IPS-20b (cell line): Measurements from ENCODE around the gene NUCB2.

ENCODE experiments used
- H3K27ac ChIP-seq: one replicate; pipeline ENCODE4 v1.5.1; 2013; ENCODE audit warnings: low read length
- H3K27me3 ChIP-seq: 2 replicates; pipeline ENCODE4 v1.6.1; 2013; ENCODE audit warnings: mild to moderate bottlenecking, low read length, inconsistent platforms; ENCODE audit not compliant: insufficient read depth
- H3K36me3 ChIP-seq: 2 replicates; pipeline ENCODE4 v1.6.1; 2013; ENCODE audit warnings: low read depth, mild to moderate bottlenecking, inconsistent platforms, low read length, moderate library complexity; ENCODE audit not compliant: insufficient read depth
- H3K4me1 ChIP-seq: 2 replicates; pipeline ENCODE4 v1.6.1; 2013; ENCODE audit warnings: mild to moderate bottlenecking, control low read depth, inconsistent platforms, low read length, moderate library complexity; ENCODE audit not compliant: insufficient read depth
- H3K4me3 ChIP-seq: 2 replicates; pipeline ENCODE4 v1.5.1; 2013; ENCODE audit warnings: mild to moderate bottlenecking, low read length, inconsistent platforms
- H3K9ac ChIP-seq: 2 replicates; pipeline ENCODE4 v1.6.1; 2013; ENCODE audit warnings: low read depth, mild to moderate bottlenecking, inconsistent platforms, low read length, moderate library complexity
- H3K9me3 ChIP-seq: 2 replicates; pipeline ENCODE4 v1.6.1; 2013; ENCODE audit warnings: mild to moderate bottlenecking, low read depth, low read length, inconsistent platforms; ENCODE audit not compliant: insufficient read depth

NUCB2 gene

DNA sequence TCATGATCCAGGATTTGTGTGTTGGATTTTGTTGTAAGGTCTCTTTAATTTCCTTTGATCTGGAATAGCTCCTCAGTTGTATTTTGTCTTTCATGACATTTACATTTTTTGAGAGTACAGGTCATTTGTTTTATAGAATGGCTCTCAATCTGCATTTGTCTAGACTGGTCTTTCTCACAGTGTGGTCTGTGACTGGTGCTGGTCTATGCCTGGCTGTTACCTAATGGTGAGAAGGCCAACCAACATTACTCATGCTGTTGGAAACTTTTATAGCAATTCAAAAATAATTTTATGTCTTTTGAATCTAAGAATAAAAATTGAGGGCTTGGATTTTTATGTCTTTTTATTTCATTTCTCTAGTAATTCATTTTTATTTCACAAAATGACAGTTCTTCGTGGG lies 71.1 kb downstream of the NUCB2 start:
- Histone ChIP-seq H3K9ac (no peak overlapping the region), H3K9me3 (no peaks in the 10 kb centered on the region), H3K36me3 (no peaks in the 10 kb centered on the region), H3K4me3 (no peak overlapping the region), H3K4me1 (peaks cover 6% of the 10 kb centered on the region; the same call in 1 of the 2 replicates), H3K27me3 (peaks cover 40% of the 10 kb centered on the region), H3K27ac (no peak overlapping the region)

- peaks cover 61% of the 10 kb centered on the region for H3K27me3 ChIP-seq
- no peak overlapping the region for H3K27ac ChIP-seq
- no peak overlapping the region for H3K4me3 ChIP-seq
- no peaks in the 10 kb centered on the region for H3K36me3 ChIP-seq
- H3K4me1 ChIP-seq: peaks cover 11% of the 10 kb centered on the region; the same call in 1 of the 2 replicates
- H3K9me3 ChIP-seq: no peaks in the 10 kb centered on the region
- H3K9ac ChIP-seq: no peak overlapping the region
Observed at GRCh38 chr11:17350455-17351171, 74.1 kb downstream of the NUCB2 start.

GRCh38 chr11:17351172-17351509 lies 74.6 kb downstream of the NUCB2 start:
- Histone ChIP-seq H3K27ac (no peak overlapping the region), H3K9ac (no peak overlapping the region; the same call in 1 of the 2 replicates), H3K4me3 (peak overlapping the region; percentile 69; the same call in 1 of the 2 replicates), H3K27me3 (peaks cover 61% of the 10 kb centered on the region), H3K4me1 (peaks cover 11% of the 10 kb centered on the region; the same call in 1 of the 2 replicates), H3K9me3 (no peaks in the 10 kb centered on the region), H3K36me3 (no peaks in the 10 kb centered on the region)

- Histone ChIP-seq H3K4me3 (peak within 1 kb of the TSS; percentile 69), H3K9me3 (no peaks in the 10 kb centered on the region), H3K27ac (no peak within 1 kb of the TSS), H3K36me3 (no peaks in the 10 kb centered on the region), H3K9ac (peak within 1 kb of the TSS; percentile 3; the same call in 1 of the 2 replicates), H3K4me1 (peaks cover 11% of the 10 kb centered on the region; the same call in 1 of the 2 replicates), H3K27me3 (peaks cover 61% of the 10 kb centered on the region)
Observed at GRCh38 chr11:17351510-17352176, 75.1 kb downstream of the NUCB2 start, which contains the start of gene NCR3LG1. Gene NCR3LG1 (plus strand): TSS chr11:17351800. CDS start chr11:17351970, 170 bp downstream.

GRCh38 chr11:17352950-17353820 lies 76.6 kb downstream of the NUCB2 start:
- Histone ChIP-seq H3K9me3 (no peaks in the 10 kb centered on the region), H3K27me3 (peaks cover 61% of the 10 kb centered on the region), H3K4me1 (peaks cover 11% of the 10 kb centered on the region; the same call in 1 of the 2 replicates), H3K4me3 (peak overlapping the region; percentile 69), H3K36me3 (no peaks in the 10 kb centered on the region), H3K27ac (no peak overlapping the region), H3K9ac (peak overlapping the region; percentile 54; the same call in 1 of the 2 replicates)

GRCh38 chr11:17353821-17354600 lies 77.5 kb downstream of the NUCB2 start:
- no peaks in the 10 kb centered on the region for H3K36me3 ChIP-seq
- H3K4me3 ChIP-seq: peak overlapping the region; percentile 69
- peak overlapping the region; percentile 54; the same call in 1 of the 2 replicates for H3K9ac ChIP-seq
- H3K27ac ChIP-seq: no peak overlapping the region
- no peaks in the 10 kb centered on the region for H3K9me3 ChIP-seq
- H3K4me1 ChIP-seq: peaks cover 11% of the 10 kb centered on the region; the same call in 1 of the 2 replicates
- peaks cover 59% of the 10 kb centered on the region for H3K27me3 ChIP-seq

DNA sequence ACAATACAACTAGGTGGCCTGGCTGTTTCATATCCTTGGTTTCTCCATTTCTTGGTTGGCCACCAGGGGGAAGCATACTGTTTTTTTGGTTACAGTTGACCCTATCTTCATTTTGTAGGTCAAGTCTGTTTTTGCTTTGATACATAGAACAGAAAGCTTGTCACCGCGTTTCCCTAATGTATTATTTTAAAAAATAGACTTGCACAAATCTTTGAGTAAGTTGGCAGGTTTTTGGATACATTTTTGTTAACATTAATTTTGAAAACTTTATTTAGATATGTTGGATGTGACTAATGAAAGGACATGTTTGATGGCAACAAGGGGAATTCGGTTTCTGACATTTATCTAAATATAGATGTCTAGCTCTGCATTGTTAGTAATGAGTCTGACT lies 78.1 kb downstream of the NUCB2 start:
- Histone ChIP-seq H3K4me1 (peaks cover 11% of the 10 kb centered on the region; the same call in 1 of the 2 replicates), H3K36me3 (no peaks in the 10 kb centered on the region), H3K27me3 (peaks cover 53% of the 10 kb centered on the region), H3K9ac (no peak overlapping the region), H3K27ac (no peak overlapping the region), H3K9me3 (no peaks in the 10 kb centered on the region), H3K4me3 (no peak overlapping the region)

GRCh38 chr11:17366495-17366894 lies 90.0 kb downstream of the NUCB2 start:
- H3K9ac ChIP-seq: no peak overlapping the region
- no peak overlapping the region for H3K27ac ChIP-seq
- H3K27me3 ChIP-seq: no peaks in the 10 kb centered on the region
- H3K9me3 ChIP-seq: peaks cover 34% of the 10 kb centered on the region
- H3K4me1 ChIP-seq: no peaks in the 10 kb centered on the region
- H3K4me3 ChIP-seq: no peak overlapping the region
- no peaks in the 10 kb centered on the region; the same call in 1 of the 2 replicates for H3K36me3 ChIP-seq

- Histone ChIP-seq H3K36me3 (no peaks in the 10 kb centered on the region; the same call in 1 of the 2 replicates), H3K4me1 (no peaks in the 10 kb centered on the region), H3K9me3 (peaks cover 55% of the 10 kb centered on the region), H3K9ac (no peak overlapping the region), H3K27ac (no peak overlapping the region), H3K27me3 (no peaks in the 10 kb centered on the region), H3K4me3 (no peak overlapping the region)
Observed at GRCh38 chr11:17368551-17368950, 92.0 kb downstream of the NUCB2 start.

DNA sequence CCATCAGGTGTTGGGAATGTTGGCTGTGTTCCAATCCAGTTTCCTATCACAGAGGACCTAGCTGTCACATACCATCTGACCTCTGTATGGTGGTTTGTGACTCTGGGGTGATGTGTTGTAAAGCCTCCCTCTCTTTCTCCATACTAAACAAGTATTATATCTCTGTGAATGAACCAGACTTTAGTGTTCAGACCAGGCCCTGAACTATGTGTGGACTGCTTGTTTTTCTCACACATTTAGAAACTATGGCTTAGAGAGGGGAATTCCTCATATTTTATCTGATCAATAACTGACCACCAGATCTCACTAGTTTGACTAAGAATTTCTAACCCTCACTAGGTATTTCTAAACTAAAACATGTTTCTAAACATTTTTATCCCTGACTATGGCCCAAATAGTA lies 92.6 kb downstream of the NUCB2 start:
- Histone ChIP-seq H3K4me3 (no peak overlapping the region), H3K9ac (no peak overlapping the region), H3K9me3 (peaks cover 59% of the 10 kb centered on the region), H3K27me3 (no peaks in the 10 kb centered on the region), H3K36me3 (no peaks in the 10 kb centered on the region; the same call in 1 of the 2 replicates), H3K27ac (no peak overlapping the region), H3K4me1 (no peaks in the 10 kb centered on the region)
